Liver (tissue), 3 donors: ENCODE data around the gene DDX42.

Experiments used
- CTCF ChIP-seq: fragments of 150-350 bp; IDR thresholded peaks from 2 replicates; pipeline ENCODE4 v1.5.1; 2017; ENCODE audit warnings: improper control_type of control experiment, low read depth, low read length; ENCODE audit not compliant: missing input control
- EGR1 ChIP-seq, 2 donors: IDR thresholded peaks; 2 replicates each; pipeline ENCODE4 v1.6.1; 2016 to 2018; ENCODE audit warnings: antibody characterized with exemption in 2 of 2, low read depth in 2 of 2
- GABPA ChIP-seq, 2 donors: IDR thresholded peaks in 1 of 2; conservative IDR thresholded peaks in 1 of 2; 2 replicates each; pipeline ENCODE4 v1.6.1; 2016; ENCODE audit warnings: antibody characterized with exemption in 2 of 2, mild to moderate bottlenecking in 1 of 2, moderate library complexity in 1 of 2
- HNF4A ChIP-seq, 2 donors: conservative IDR thresholded peaks; 2 replicates each; pipeline ENCODE4 v1.6.1; 2016; ENCODE audit warnings: antibody characterized with exemption in 2 of 2, mild to moderate bottlenecking in 2 of 2
- MAX ChIP-seq: IDR thresholded peaks from 2 replicates; pipeline ENCODE4 v1.6.1; 2016; ENCODE audit warnings: antibody characterized with exemption
- RAD21 ChIP-seq, 2 donors: IDR thresholded peaks; 2 replicates each; pipeline ENCODE4 v1.6.1; 2016; ENCODE audit warnings: antibody characterized with exemption in 2 of 2, mild to moderate bottlenecking in 2 of 2
- SP1 ChIP-seq: IDR thresholded peaks from 2 replicates; pipeline ENCODE4 v1.6.1; 2018; ENCODE audit warnings: antibody characterized with exemption, mild to moderate bottlenecking
- TAF1 ChIP-seq: conservative IDR thresholded peaks from 2 replicates; pipeline ENCODE4 v1.6.1; 2016; ENCODE audit warnings: antibody characterized with exemption, mild to moderate bottlenecking
- donor health status: healthy.
- donor health status: healthy.

GRCh38 chr17:63826468-63827001, 52.6 kb downstream of the DDX42 start:
- TF ChIP-seq CTCF = no peak
- TF ChIP-seq HNF4A (conservative IDR thresholded peaks at IDR 0.05) = no peak
- no peak for TF ChIP-seq GABPA (IDR thresholded peaks at IDR 0.05 in 1 of 2, conservative IDR thresholded peaks at IDR 0.05 in 1 of 2)
- TF ChIP-seq SP1 = no peak
- no peak for TF ChIP-seq RAD21 (IDR thresholded peaks at IDR 0.05)
- no peak for TF ChIP-seq EGR1 (IDR thresholded peaks at IDR 0.05; ENCODE audit: low read depth in 2 of 2)
- TF ChIP-seq TAF1 = no peak
- no peak for TF ChIP-seq MAX
